ENCODE measurements around the gene SNAP23. TPM values are rescaled to one million over a fixed set of nuclear protein-coding genes. Genes with fewer than 3 reads are reported as not detected.

Gene SNAP23
- total RNA-seq, 1 experiment from 2014 or later: 55.9 TPM

DNA sequence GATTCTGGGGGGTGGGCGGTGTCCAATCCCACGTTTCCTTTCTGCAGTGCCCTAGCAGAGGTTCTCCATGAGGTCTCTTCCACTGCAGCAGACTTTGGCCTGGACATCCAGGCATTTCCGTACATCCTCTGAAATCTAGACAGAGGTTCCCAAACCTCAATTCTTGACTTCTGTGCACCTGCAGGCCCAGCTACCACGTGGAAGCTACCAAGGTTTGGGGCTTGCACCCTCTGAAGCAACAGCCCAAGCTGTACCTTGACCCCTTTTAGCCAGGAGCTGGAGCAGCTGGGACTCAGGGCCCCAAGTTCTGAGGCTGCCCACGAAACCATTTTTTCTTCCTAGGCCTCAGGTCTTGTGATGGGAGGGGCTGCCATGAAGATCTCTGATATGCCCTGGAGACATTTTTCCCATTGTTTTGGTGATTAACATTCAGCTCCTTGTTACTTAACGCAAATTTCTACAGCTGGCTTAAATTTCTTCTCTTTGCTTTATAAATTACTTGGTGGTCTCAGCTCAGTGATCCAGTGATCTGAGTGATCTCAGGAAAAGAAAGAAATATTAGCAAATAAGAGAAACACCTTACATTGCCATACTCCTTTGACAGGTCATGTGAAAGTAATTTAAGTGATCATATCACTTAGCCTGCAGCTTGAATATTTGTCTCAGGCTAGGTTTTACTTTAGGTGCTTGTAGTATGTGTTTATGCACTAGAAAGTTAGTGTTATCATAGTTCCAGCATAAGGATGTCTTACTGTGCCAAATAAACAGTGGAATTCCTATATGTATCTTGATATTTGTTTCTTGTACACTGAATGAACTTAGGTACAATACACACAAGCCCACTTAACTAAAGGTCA lies 3.0 kb downstream of the SNAP23 start:
- peak; percentile 38 for DNase-seq (ENCODE audit: low read depth)

DNA sequence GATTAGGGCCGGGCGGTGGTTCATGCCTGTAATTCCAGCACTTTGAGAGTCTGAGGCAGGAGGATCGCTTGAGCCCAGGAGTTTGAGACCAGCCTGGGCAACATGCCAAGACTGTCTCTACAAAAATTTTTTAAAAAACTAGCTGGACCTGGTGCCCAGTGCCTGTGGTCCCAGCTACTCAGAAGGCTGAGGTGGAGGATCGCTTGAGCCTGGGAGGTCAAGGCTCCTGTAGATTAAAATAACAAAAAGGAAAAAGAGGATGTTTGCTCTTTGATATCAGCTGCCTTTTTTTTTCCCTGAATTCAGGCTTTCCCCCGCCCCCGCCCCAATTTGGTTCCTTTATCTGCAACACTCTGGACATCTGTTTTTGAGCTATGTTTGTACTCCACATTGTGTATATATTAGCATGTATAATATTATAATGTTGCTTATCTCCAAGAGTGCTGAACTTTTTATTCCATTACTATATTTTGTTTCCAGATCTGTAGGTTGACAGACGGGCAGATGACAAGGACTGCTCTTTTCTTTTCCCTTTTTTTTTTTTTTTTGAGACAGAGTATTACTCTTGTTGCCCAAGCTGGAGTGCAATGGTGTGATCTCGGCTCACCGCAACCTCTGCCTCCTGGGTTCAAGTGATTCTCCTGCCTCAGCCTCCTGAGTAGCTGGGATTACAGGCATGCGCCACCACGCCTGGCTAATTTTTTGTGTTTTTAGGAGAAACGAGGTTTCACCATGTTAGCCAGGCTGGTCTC lies 4.6 kb downstream of the SNAP23 start:
- peak; percentile 33 for DNase-seq (ENCODE audit: low read depth)

DNA sequence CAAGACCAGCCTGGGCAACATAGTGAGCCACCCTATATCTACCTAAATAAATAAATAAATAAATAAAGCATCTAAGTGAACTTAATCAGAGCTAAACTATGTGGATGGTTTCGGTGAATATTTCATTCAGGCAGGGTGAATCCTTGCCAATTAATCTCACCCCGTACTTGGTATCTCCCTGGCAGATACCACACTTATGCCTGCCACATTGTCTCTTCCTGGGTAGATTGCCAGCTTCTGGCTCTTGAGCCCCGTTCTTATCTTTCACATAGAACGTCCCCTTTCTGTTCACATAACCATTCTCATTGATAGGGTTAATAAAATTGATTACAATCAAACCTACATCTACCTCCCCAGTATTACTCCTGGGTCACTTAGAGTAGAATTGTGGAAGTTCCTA lies 7.0 kb downstream of the SNAP23 start:
- no peak for DNase-seq (ENCODE audit: low read depth)

DNA sequence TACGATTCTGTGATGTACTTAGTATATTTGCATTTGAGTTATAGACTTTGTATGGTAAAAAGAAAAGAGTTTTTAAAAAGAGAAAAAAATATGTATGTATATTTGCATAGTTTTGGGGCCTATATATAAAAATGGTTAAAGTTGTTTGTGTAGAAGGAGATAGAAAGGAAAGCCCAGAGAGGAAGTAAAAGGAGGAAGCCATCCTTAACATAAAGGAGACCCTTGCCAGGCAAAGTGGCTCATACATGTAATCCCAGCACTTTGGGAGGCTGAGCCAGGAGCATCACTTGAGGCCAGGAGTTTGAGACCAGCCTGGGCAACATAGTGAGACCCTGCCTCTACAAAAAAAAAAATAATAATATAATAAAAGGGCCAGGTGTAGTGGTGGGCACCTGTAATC lies 8.4 kb downstream of the SNAP23 start:
- DNase-seq (ENCODE audit: low read depth): no peak

DNA sequence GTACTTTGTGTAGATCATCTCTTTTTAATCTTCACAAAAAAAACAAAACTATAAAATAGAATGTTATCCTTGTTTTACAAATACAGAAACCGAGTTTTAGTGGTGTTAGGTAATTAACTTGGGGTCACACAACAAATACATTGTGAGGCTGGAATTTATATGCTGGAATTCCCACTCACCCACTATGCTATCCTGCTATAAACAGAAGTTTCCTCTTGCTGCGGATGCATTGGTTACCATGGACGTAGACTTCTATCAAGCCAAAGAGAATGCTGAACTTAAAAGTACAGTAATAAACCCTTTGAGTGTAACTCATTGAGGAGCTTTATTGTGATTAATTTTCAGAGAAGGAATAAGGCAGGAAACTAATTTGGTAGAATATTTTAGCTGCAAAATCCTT lies 9.2 kb downstream of the SNAP23 start:
- no peak for DNase-seq (ENCODE audit: low read depth)

DNA sequence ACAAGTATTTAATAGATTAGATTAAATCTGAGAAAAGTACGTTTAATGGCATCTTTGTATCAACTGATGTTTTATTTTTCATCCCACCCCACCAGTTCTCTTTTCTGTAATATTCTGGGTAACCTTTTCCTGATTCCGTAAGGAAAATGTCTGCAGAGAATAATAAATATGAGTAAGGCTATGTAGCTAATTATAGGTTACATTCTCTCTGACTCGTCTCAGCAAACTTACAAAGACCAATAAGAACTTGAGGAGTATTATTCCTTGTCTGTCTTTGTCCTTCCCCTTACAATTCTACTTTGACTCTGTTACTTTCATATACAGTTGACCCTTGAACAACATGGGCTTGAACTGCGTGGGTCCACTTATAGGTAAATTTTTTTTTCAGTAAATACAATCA lies 12.1 kb downstream of the SNAP23 start:
- DNase-seq (ENCODE audit: low read depth): no peak

DNA sequence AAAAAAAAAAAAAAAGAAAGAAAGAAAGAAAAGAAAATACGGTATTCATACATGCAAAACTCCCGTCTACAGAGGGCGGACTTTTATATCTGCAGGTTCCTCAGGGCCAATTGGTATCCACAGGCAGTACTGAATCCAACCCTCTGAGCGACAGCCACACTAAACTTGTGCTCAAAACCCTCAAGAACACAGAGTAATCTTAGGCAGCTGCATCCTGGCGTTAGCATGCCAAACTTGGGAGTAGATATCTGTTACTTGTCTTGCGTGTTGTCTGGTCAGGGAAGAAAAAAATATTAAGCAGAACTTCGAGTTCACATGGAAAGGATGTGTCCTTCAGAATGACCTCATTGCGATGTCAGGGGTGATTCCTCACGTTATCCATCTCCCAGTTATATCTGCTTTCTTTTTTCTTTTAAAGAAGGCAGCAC lies 12.8 kb downstream of the SNAP23 start:
- DNase-seq (ENCODE audit: low read depth): no peak

DNA sequence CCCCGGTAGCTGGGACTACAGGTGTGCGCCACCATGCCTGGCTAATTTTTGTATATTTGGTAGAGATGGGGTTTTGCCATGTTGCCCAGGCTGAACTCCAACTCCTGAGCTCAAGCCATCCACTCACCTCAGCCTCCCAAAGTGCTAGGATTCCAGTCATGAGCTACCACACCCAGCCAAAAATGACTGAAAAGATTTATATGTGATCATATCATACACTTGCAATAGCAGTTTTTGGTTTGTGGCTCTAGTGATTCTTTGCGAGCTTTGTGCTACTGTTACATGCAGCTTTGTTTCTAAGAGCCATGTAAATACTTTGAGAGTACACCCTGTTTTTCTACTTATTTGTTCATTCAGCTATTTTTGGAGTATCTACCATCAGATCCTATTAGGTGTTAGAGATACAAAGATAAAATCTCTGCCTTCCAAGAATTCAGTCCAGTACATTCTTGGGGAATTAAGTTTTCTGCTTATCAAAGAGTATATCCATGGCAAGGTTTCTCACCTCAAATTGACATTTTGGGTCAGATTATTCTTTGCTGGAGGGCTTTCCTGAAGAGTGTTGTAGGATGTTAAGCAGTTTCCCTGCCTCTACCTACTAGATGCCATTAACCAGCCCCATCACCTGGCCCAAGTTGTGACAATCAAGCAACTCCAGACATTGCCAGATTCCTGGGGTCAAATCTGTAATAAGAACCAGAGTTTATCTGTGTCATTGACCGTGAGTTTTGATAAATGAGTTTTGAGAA lies 15.0 kb downstream of the SNAP23 start:
- DNase-seq (ENCODE audit: low read depth): peak; percentile 20

DNA sequence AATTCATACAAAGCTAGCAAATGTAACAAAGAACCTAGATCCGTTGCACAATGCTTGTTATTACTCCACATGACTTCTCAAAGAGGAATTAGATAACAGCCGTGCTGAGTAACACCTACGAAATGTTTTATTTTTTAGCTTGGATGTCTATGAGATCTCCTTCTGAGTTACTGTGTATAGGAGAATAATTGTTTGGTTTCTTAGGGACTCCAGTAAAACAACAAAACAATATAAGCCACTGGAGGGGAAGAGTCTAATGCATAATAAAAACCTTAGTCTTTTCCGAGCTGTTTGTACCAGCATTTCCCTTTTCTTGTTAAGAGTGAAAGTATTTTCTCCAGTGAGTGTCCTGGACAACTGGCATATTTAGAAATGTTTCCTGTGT lies 15.6 kb downstream of the SNAP23 start:
- peak; percentile 46 for DNase-seq (ENCODE audit: low read depth)

DNA sequence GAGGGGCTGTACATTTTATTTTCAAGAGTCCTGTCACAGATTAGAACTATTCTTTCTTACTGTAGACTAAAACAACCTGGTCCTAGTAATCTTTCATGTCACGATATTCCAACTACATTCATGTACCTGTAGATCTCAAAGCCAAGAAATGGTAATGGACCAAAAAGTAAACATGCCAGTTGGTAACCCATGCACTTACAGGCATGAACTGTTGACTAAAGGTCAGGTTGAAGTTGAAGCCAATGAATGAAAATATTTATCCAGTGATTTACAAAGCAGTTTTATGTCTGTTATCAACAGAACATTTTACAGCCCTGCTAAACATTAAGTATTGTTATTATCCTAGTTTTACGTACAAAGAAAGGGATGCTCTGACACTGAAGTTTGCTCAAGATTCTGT lies 27.9 kb downstream of the SNAP23 start:
- no peak for DNase-seq (ENCODE audit: low read depth)

DNA sequence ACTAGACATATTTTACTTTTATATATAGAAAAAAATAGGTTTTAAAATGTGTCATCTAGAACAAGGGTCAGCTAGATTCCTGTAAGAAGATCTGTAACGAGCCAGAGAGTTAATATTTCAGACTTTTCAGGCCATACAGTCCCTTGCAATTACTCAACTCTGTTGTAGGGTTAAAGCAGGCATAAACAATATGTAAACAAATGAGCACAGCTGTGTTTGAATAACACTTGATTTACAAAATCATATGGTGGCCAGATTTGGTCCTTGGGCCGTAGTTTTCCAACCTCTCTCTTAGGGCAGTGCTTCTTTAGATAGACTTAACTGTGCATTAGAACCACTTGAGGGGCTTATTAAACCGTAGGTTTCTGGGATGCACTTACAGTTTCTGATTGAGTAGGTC lies 33.5 kb downstream of the SNAP23 start:
- DNase-seq (ENCODE audit: low read depth): no peak

DNA sequence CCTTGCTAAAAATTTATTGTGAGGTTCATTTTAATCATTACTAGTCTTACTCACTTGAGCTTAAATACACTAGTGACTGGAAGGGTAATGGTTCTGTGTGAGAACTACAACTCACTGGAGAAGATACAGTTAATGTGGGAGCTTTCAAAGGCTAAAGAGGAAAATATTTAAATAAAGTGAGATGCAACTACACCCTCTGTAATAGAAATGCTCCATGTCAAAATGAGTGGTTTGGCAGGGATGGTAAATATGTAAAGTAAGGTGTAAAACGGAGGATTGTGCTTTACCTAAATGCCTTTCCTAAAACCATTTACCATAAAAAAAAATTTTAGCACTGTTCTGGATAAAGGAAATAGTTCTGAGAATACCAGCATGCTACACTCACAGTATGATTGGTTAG lies 37.8 kb downstream of the SNAP23 start:
- DNase-seq (ENCODE audit: low read depth): no peak

DNA sequence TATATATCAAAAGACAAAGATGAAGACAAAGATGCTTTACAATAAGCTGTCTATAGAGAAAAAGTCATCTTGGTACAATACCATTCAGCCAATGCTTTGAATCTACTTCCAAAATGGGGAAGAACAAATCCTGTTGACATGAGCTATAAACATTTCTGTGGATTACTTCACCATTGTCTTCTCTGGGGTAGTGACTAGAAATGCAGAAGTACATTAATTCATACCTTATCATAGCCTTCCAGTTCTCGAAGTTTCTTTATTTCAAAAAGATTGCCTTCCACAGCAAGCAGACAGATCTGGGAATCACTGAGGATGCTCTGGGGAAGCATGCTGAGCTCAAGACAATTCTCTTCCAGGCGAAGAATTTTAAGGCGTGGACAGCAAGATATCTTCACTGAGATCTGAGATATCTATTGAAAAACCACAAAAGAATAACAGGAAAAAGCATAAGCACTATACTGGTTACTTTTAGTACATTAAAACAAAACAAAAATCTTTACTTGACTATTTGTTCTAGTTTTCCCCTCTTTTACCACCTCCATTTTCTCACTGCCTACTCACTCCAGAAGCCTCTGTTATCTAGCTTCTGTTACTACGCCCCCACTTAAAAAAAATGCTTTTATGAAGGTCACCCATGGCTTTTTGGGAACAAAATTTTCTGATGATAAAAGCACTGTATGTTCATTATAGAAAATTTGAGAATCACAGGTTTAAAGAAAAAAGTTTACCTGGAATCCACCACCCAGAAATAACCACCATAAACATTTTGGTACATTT lies 49.6 kb downstream of the SNAP23 start:
- no peak for DNase-seq (ENCODE audit: low read depth)

DNA sequence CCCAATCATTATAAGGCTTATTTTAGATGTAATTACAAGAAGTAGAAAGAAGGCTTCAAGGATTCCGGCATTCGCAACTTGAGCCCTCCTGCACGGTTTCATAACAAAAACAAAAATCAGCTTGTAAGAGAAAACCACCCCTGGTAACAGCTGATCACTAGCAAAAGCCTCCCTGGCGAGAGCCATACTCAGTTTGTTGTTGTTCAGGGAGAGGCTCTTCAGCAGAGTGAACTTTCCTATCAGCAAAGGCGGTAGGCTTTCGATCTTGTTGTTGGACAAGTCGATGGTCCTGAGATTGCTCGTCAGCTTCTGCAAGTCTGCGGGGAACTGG lies 52.4 kb downstream of the SNAP23 start:
- DNase-seq (ENCODE audit: low read depth): peak; percentile 46

DNA sequence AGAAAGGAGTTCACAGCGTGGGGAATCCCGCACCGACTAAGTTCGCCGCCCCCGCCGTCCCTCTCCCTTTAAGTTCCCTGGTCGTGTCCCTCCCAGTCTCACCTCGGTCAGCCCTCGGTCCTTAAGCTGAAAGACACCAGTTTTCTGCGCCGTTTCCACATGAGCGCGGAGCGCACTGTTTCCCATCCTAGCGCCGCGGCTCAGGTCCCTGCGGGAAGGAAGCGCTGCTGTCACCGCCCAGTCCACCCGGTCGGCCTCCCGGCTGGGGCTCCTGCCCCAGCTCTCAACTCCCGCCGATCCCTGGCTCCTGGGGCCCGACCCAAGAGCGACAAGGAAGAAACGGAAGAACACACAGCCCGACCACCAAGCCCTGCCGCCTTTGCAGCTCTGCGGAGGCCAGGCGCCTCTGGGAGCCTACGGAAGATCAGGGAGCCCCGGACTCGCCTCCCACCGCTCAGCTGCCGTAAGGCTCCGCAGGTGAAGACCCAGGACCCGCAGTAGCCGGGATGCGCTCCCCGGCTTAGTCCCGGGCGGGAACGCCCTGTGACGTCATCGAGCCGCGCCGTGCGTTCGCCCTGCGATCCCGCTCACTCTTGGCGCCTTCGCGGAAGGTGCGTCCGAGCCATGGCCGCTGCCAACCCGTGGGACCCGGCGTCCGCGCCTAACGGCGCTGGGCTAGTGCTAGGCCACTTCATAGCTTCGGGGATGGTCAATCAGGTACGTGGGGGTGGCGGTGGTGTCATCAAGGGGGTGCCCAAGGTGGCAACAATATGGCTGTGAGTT lies 53.0 kb downstream of the SNAP23 start, which contains the start of the genes HAUS2 and LRRC57:
Gene HAUS2 (plus strand): TSS at position 590 of the 783 bp plus-strand sequence. CDS start 35 bp downstream, at position 625.
Gene LRRC57 (minus strand): TSS at position 545 of the 783 bp plus-strand sequence. CDS start 359 bp downstream, at position 186.
- DNase-seq (ENCODE audit: low read depth): peak; percentile 81

DNA sequence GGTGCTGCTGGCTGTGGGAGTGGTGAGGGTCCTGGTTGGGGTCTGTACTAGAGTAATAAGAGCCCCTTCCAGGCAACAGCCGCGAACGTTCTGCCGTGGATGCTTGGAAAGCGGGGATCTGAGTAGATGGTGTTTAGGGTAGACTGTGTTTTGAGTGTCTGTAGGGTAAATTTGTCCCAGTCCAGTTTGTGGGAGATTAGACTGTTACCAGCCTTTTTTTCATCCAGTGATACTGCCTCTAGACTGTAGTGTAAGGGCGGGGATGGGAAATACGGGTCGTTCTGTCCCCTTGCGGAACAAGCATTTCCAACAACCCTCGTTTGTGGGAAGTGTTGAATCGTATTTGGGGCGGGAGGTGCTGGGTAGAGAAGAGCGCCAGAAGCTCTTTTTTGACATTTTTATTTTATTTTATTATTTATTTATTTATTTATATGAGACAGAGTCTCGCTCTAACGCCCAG lies 53.6 kb downstream of the SNAP23 start:
- DNase-seq (ENCODE audit: low read depth): peak; percentile 60

DNA sequence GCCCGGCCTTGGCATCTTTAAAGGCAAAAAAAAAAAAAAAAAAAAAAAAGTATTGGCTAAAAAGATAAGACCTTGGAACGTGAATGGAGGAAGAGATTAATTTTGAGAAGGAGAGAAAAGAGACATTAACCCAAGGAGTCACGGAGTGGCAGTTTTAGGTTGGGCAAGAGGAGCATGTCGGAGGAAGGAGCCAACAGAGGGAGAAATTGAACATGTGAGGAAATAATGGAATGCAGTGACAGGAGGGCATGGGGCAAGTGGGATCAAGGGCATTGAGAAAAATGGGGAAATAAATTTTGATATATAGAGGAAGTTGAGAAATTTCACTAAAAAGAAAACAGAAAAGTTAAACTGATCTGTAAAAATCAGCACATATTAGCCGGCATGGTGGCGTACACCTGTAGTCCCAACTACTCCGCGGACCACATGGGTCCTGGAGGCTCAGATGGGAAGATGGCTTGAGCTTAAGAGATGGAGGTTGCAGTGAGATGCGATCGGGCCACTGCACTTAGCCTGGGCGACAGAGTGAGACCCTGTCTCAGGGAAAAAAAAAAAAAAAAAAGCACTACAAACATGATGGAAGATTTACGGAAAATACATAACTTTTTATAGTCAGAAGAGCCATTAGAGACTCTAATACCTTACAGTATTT lies 54.4 kb downstream of the SNAP23 start:
- DNase-seq (ENCODE audit: low read depth): no peak

DNA sequence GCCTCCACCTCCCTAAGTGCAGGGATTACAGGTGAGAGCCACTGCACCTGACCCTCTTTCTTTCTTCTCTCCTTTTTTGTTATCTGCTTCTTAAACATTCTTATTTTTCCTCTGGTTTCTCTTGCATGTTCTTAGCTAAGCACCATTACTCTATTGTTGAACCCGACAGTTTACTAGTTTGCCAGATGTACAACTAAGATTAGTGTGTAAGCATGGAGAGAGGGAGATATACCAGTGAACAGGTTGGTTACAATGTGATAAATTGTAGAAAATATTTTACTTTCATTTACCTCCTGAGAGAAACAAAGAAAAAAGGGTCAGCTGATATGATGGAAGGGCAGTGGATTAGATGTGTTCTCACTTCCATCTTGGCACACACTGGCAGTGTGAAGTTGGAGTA lies 58.1 kb downstream of the SNAP23 start:
- no peak for DNase-seq (ENCODE audit: low read depth)

DNA sequence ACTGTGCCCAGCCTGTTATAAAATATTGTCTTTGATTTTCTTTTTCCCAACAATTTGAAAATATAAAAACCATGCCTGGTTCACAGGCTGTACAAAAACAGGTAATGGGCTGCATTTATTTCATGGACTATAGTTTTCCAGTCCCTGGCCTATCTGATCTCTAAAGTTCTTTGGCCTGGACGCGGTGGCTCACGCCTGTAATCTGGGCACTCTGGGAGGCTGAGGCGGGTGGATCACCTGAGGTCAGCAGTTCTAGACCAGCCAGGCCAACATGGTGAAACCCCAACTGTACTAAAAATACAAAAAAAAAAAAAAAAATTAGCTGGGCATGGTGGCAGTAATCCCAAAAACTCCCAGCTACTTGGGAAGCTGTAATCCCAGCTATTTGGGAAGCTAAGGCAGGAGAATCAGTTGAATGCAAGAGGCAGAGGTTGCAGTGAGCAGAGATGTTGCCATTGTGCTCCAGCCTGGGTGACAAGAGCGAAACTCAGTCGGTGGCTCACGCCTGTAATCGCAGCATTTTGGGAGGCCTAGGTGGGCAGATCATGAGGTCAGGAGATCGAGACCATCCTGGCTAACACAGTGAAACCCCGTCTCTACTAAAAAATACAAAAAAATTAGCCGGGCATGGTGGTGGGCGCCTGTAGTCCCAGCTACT lies 61.2 kb downstream of the SNAP23 start:
- peak; percentile 22 for DNase-seq (ENCODE audit: low read depth)

Measured in M059J (cell line).